Ishikawa (cell line): ENCODE data around the gene GCC2.

Experiments
- CEBPB ChIP-seq: IDR thresholded peaks from 2 replicates; pipeline ENCODE4 v1.6.1; 2012
- CREB1 ChIP-seq: IDR thresholded peaks from 2 replicates; pipeline ENCODE4 v1.6.1; 2012; ENCODE audit warnings: low read depth
- EGR1 ChIP-seq: IDR thresholded peaks from 2 replicates; pipeline ENCODE4 v1.6.1; 2012
- EP300 ChIP-seq: IDR thresholded peaks from 2 replicates; pipeline ENCODE4 v1.6.1; 2012; ENCODE audit warnings: borderline replicate concordance
- FOXM1 ChIP-seq: IDR thresholded peaks from 2 replicates; pipeline ENCODE4 v1.6.1; 2012; ENCODE audit warnings: low read depth, borderline replicate concordance
- MAX ChIP-seq: IDR thresholded peaks from 2 replicates; pipeline ENCODE4 v1.6.1; 2012
- NFIC ChIP-seq: IDR thresholded peaks from 2 replicates; pipeline ENCODE4 v1.6.1; 2012
- RAD21 ChIP-seq: IDR thresholded peaks from 2 replicates; pipeline ENCODE4 v1.6.1; 2012; ENCODE audit warnings: low read depth
- REST ChIP-seq: IDR thresholded peaks from 2 replicates; pipeline ENCODE4 v1.6.1; 2012; ENCODE audit warnings: low read depth, mild to moderate bottlenecking
- TAF1 ChIP-seq: IDR thresholded peaks from 2 replicates; pipeline ENCODE4 v1.6.1; 2012; ENCODE audit warnings: low read depth, mild to moderate bottlenecking
- TCF12 ChIP-seq: IDR thresholded peaks from 2 replicates; pipeline ENCODE4 v1.6.1; 2012; ENCODE audit warnings: low read depth
- TEAD4 ChIP-seq: IDR thresholded peaks from 2 replicates; pipeline ENCODE4 v1.6.1; 2012
- USF1 ChIP-seq: IDR thresholded peaks from 2 replicates; pipeline ENCODE4 v1.6.1; 2012
- YY1 ChIP-seq: IDR thresholded peaks from 2 replicates; pipeline ENCODE4 v1.6.1; 2012; ENCODE audit warnings: low read depth
- ZBTB7A ChIP-seq: IDR thresholded peaks from 2 replicates; pipeline ENCODE4 v1.6.1; 2012; ENCODE audit warnings: low read depth

Gene GCC2

GRCh38 chr2:108423067-108423466 is 25.9 kb upstream of the GCC2 start:
- no peak for TF ChIP-seq EGR1
- no peak for TF ChIP-seq YY1
- TF ChIP-seq TEAD4 = no peak
- TF ChIP-seq CEBPB = no peak
- no peak for TF ChIP-seq USF1
- TF ChIP-seq MAX = no peak
- TF ChIP-seq ZBTB7A = no peak
- no peak for TF ChIP-seq TAF1
- TF ChIP-seq TCF12 = no peak
- no peak for TF ChIP-seq REST
- no peak for TF ChIP-seq CREB1
- TF ChIP-seq NFIC = no peak
- no peak for TF ChIP-seq FOXM1
- no peak for TF ChIP-seq EP300
- TF ChIP-seq RAD21 = no peak

GRCh38 chr2:108423502-108424251 is 25.3 kb upstream of the GCC2 start:
- TF ChIP-seq FOXM1 = no peak
- TF ChIP-seq YY1 = no peak

- no peak for TF ChIP-seq MAX
- no peak for TF ChIP-seq USF1
- TF ChIP-seq EGR1 = no peak
- TF ChIP-seq TEAD4 = no peak
- TF ChIP-seq TCF12 = no peak
- no peak for TF ChIP-seq FOXM1
- TF ChIP-seq YY1 = no peak
- TF ChIP-seq RAD21 = no peak
- TF ChIP-seq REST = no peak
- TF ChIP-seq NFIC = no peak
- TF ChIP-seq ZBTB7A = no peak
- no peak for TF ChIP-seq EP300
These were observed 20.6 kb upstream of the GCC2 start for GRCh38 chr2:108428286-108429009.

- TF ChIP-seq TAF1 (no peak), ZBTB7A (no peak), TEAD4 (no peak), MAX (no peak), REST (no peak), USF1 (no peak), EGR1 (no peak), CREB1 (no peak), CEBPB (no peak), NFIC (no peak), TCF12 (no peak), EP300 (no peak), FOXM1 (no peak)
These were observed 12.0 kb upstream of the GCC2 start for GRCh38 chr2:108436976-108437375.
